Nucleus accumbens (tissue), 56 donors: ENCODE results near the gene SPATA31E1.
"Not testable (repeated sequence)": the region's sequence is repeated elsewhere in the genome, so short reads cannot be mapped to it uniquely, and the experiment has no call there.

Experiments
- DNase-seq, 56 donors: peaks; one replicate each; lab custom pipeline; 2025; lab: John Stamatoyannopoulos, UW

SPATA31E1 gene

GRCh38 chr9:87884578-87885459, 2.1 kb downstream of the SPATA31E1 start:
- no peak for DNase-seq

GRCh38 chr9:87885484-87886189, 3.0 kb downstream of the SPATA31E1 start:
- no peak for DNase-seq

GRCh38 chr9:87886210-87886932, 3.7 kb downstream of the SPATA31E1 start:
- DNase-seq, result no peak

- no peak for DNase-seq
Measured at GRCh38 chr9:87886933-87887505, 4.3 kb downstream of the SPATA31E1 start.

- no peak for DNase-seq
Measured at GRCh38 chr9:87887661-87888480, 5.2 kb downstream of the SPATA31E1 start.

GRCh38 chr9:87888501-87888900, 5.8 kb downstream of the SPATA31E1 start:
- DNase-seq, result no peak

GRCh38 chr9:87889065-87889881, 6.6 kb downstream of the SPATA31E1 start:
- no peak for DNase-seq

GRCh38 chr9:87889882-87890252, 7.2 kb downstream of the SPATA31E1 start:
- no peak for DNase-seq

GRCh38 chr9:87890837-87891236, 8.2 kb downstream of the SPATA31E1 start:
- DNase-seq, result no peak

GRCh38 chr9:87891754-87892153, 9.1 kb downstream of the SPATA31E1 start:
- no peak for DNase-seq

GRCh38 chr9:87892956-87893355, 10.3 kb downstream of the SPATA31E1 start:
- DNase-seq, result no peak

GRCh38 chr9:87894998-87895625, 12.4 kb downstream of the SPATA31E1 start:
- DNase-seq, result no peak

- no peak for DNase-seq
Measured at GRCh38 chr9:87896891-87897290, 14.2 kb downstream of the SPATA31E1 start.

GRCh38 chr9:87898151-87898550, 15.5 kb downstream of the SPATA31E1 start:
- no peak for DNase-seq

GRCh38 chr9:87902371-87902770, 19.7 kb downstream of the SPATA31E1 start:
- not testable (repeated sequence) for DNase-seq

GRCh38 chr9:87909310-87910041, 26.8 kb downstream of the SPATA31E1 start:
- DNase-seq, result no peak

GRCh38 chr9:87910821-87911220, 28.1 kb downstream of the SPATA31E1 start:
- no peak for DNase-seq

- DNase-seq, result not testable (repeated sequence)
Measured at GRCh38 chr9:87917662-87918061, 35.0 kb downstream of the SPATA31E1 start, which contains the start of gene SPATA31C1. TSS of gene SPATA31C1 (plus strand) at chr9:87917962.
